IMR-90 (cell line): ENCODE results near the gene LRP1B. TPM values are rescaled to one million over a fixed set of nuclear protein-coding genes. Genes with fewer than 3 reads are reported as not detected.

Experiments
- ATAC-seq: fragments of 200-7000 bp; cut with Tn5 transposase; 2 replicates; pipeline ENCODE4 v1.9.1; 2020; ENCODE audit warnings: low read depth, mild to moderate bottlenecking, moderate library complexity
- BruUV-seq: library from RNA; stranded (reverse); fragments of 400-500 nt; replicated peaks from 2 replicates; lab custom pipeline; 2021; lab: Mats Ljungman, UMichigan
- CTCF ChIA-PET: fragments of 300-600 bp; formaldehyde crosslinking; extraction: SDS; loops from one replicate; lab custom pipeline; 2021; ENCODE audit warnings: antibody characterized with exemption; lab: Yijun Ruan, JAX
- POLR2A ChIA-PET: fragments of 300-600 bp; sonication (Branson Sonifier 250); formaldehyde crosslinking; loops from one replicate; lab custom pipeline; 2022; ENCODE audit warnings: antibody characterized with exemption; ENCODE audit not compliant: unreplicated experiment; lab: Charles Lee
- DNase-seq: peaks from one replicate; pipeline ENCODE4 v3.0.0; 2013
- H2AFZ ChIP-seq: replicated peaks from 2 replicates; pipeline ENCODE3; 2013; ENCODE audit warnings: low read length, mild to moderate bottlenecking; ENCODE audit not compliant: poor library complexity
- H2AK5ac ChIP-seq: 2 replicates; pipeline ENCODE4 v1.6.1; 2013; ENCODE audit warnings: low read depth, low read length, inconsistent platforms
- H2AK9ac ChIP-seq: replicated peaks from 2 replicates; pipeline ENCODE3; 2013; ENCODE audit warnings: mild to moderate bottlenecking, low read depth, low read length, moderate library complexity; ENCODE audit not compliant: poor library complexity
- H2BK120ac ChIP-seq: 2 replicates; pipeline ENCODE4 v1.6.1; 2013; ENCODE audit warnings: low read depth, low read length, inconsistent platforms
- H2BK15ac ChIP-seq: 3 replicates; pipeline ENCODE4 v1.6.1; 2013; ENCODE audit warnings: low read depth, low read length, inconsistent platforms
- H2BK20ac ChIP-seq: 2 replicates; pipeline ENCODE4 v1.6.1; 2013; ENCODE audit warnings: low read depth, mild to moderate bottlenecking, inconsistent platforms, low read length, moderate library complexity
- H2BK5ac ChIP-seq: 2 replicates; pipeline ENCODE4 v1.6.1; 2013; ENCODE audit warnings: mild to moderate bottlenecking, low read depth, low read length, inconsistent platforms; ENCODE audit not compliant: poor library complexity, severe bottlenecking
- H3K14ac ChIP-seq: replicated peaks from 2 replicates; pipeline ENCODE4 v1.6.1; 2013; ENCODE audit warnings: low read depth, low read length, inconsistent platforms
- H3K18ac ChIP-seq: 2 replicates; pipeline ENCODE4 v1.6.1; 2013; ENCODE audit warnings: low read depth, low read length, control low read depth
- H3K23ac ChIP-seq: 2 replicates; pipeline ENCODE4 v1.6.1; 2013; ENCODE audit warnings: low read depth, low read length, inconsistent platforms
- H3K27ac ChIP-seq: 2 replicates; pipeline ENCODE4 v1.5.1; 2013; ENCODE audit warnings: mild to moderate bottlenecking, control low read depth, low read length; ENCODE audit not compliant: insufficient read depth
- H3K27me3 ChIP-seq: 2 replicates; pipeline ENCODE4 v1.6.1; 2013; ENCODE audit warnings: low read length; ENCODE audit not compliant: control insufficient read depth, insufficient read depth
- H3K36me3 ChIP-seq: 2 replicates; pipeline ENCODE4 v1.6.1; 2013; ENCODE audit warnings: low read length, mixed read lengths; ENCODE audit not compliant: control insufficient read depth, insufficient read depth
- H3K4ac ChIP-seq: 2 replicates; pipeline ENCODE4 v1.6.1; 2013; ENCODE audit warnings: low read depth, low read length, inconsistent platforms
- H3K4me1 ChIP-seq: 2 replicates; pipeline ENCODE4 v1.6.1; 2013; ENCODE audit warnings: low read length, mixed read lengths; ENCODE audit not compliant: control insufficient read depth, insufficient read depth
- H3K4me2 ChIP-seq: 2 replicates; pipeline ENCODE4 v1.6.1; 2013; ENCODE audit warnings: low read depth, mild to moderate bottlenecking, control low read depth, low read length, moderate library complexity
- H3K4me3 ChIP-seq: 2 replicates; pipeline ENCODE4 v1.5.1; 2013; ENCODE audit warnings: low read depth, mild to moderate bottlenecking, control low read depth, low read length, moderate library complexity; ENCODE audit not compliant: insufficient read depth
- H3K56ac ChIP-seq: 2 replicates; pipeline ENCODE4 v1.6.1; 2013; ENCODE audit warnings: low read length, inconsistent platforms; ENCODE audit not compliant: insufficient read depth; ENCODE audit errors: extremely low read depth
- H3K79me1 ChIP-seq, 2 experiments: 2 replicates each; pipeline ENCODE4 v1.6.1; 2013; ENCODE audit warnings: low read length in 2 of 2, inconsistent platforms in 1 of 2, low read depth in 1 of 2
- H3K9ac ChIP-seq: 2 replicates; pipeline ENCODE4 v1.6.1; 2013; ENCODE audit warnings: low read depth, low read length, control low read depth
- H3K9me1 ChIP-seq: 2 replicates; pipeline ENCODE4 v1.6.1; 2013; ENCODE audit warnings: low read length, inconsistent platforms; ENCODE audit not compliant: insufficient read depth
- H3K9me3 ChIP-seq: 2 replicates; pipeline ENCODE4 v1.6.1; 2013; ENCODE audit warnings: low read length; ENCODE audit not compliant: control insufficient read depth, insufficient read depth
- H4K20me1 ChIP-seq: 2 replicates; pipeline ENCODE4 v1.6.1; 2013; ENCODE audit warnings: low read length, inconsistent platforms; ENCODE audit not compliant: insufficient read depth
- H4K5ac ChIP-seq: 2 replicates; pipeline ENCODE4 v1.6.1; 2013; ENCODE audit warnings: mild to moderate bottlenecking, low read depth, low read length, control low read depth
- H4K8ac ChIP-seq, 2 experiments: 2 replicates each; pipeline ENCODE4 v1.6.1; 2013; ENCODE audit warnings: low read depth in 2 of 2, low read length in 2 of 2, control low read depth in 1 of 2, inconsistent platforms in 1 of 2
- H4K91ac ChIP-seq: 2 replicates; pipeline ENCODE4 v1.6.1; 2013; ENCODE audit warnings: low read depth, low read length, inconsistent platforms; ENCODE audit not compliant: insufficient read depth
- BHLHE40 ChIP-seq: fragments of 150-350 bp; IDR thresholded peaks from 2 replicates; pipeline ENCODE4 v1.6.1; 2016; ENCODE audit warnings: mild to moderate bottlenecking, low read depth, low read length
- CEBPB ChIP-seq: IDR thresholded peaks from 2 replicates; pipeline ENCODE4 v1.6.1; 2012; ENCODE audit warnings: low read depth, low read length, improper control_type of control experiment
- CHD1 ChIP-seq: IDR thresholded peaks from 2 replicates; pipeline ENCODE4 v1.6.1; 2012; ENCODE audit warnings: low read depth, low read length, improper control_type of control experiment
- FOS ChIP-seq: fragments of 150-350 bp; IDR thresholded peaks from 2 replicates; pipeline ENCODE4 v1.6.1; 2016; ENCODE audit warnings: low read depth, low read length
- MAFK ChIP-seq: IDR thresholded peaks from 2 replicates; pipeline ENCODE4 v1.6.1; 2012; ENCODE audit warnings: low read depth, low read length, improper control_type of control experiment
- MAZ ChIP-seq: IDR thresholded peaks from 2 replicates; pipeline ENCODE4 v1.6.1; 2012; ENCODE audit warnings: low read depth, mild to moderate bottlenecking, low read length, improper control_type of control experiment, moderate library complexity, borderline replicate concordance
- MXI1 ChIP-seq: IDR thresholded peaks from 2 replicates; pipeline ENCODE4 v1.6.1; 2012; ENCODE audit warnings: low read depth, mild to moderate bottlenecking, low read length, moderate library complexity, borderline replicate concordance
- NFE2L2 ChIP-seq: fragments of 150-350 bp; IDR thresholded peaks from 2 replicates; pipeline ENCODE4 v1.6.1; 2016; ENCODE audit warnings: low read depth, mild to moderate bottlenecking, low read length
- POLR2A ChIP-seq: IDR thresholded peaks from 2 replicates; pipeline ENCODE4 v1.6.1; 2012; ENCODE audit warnings: mild to moderate bottlenecking, low read depth, low read length
- RAD21 ChIP-seq: IDR thresholded peaks from 2 replicates; pipeline ENCODE4 v1.6.1; 2012; ENCODE audit warnings: low read length, improper control_type of control experiment
- RCOR1 ChIP-seq: IDR thresholded peaks from 2 replicates; pipeline ENCODE4 v1.6.1; 2012; ENCODE audit warnings: mild to moderate bottlenecking, low read length, improper control_type of control experiment; ENCODE audit not compliant: insufficient replicate concordance
- RFX5 ChIP-seq: IDR thresholded peaks from 2 replicates; pipeline ENCODE4 v1.8.0; 2012; ENCODE audit warnings: low read depth, mild to moderate bottlenecking, low read length, moderate library complexity
- SMC3 ChIP-seq: fragments of 150-350 bp; IDR thresholded peaks from 2 replicates; pipeline ENCODE4 v1.6.1; 2016; ENCODE audit warnings: low read depth, mild to moderate bottlenecking, antibody characterized with exemption, low read length, moderate library complexity
- WGBS, 2 experiments: methylation state at CpG; one replicate each; pipeline versions ENCODE4 v1.1.5 to v1.1.7; 2013; ENCODE audit warnings: missing lambda C conversion rate in 2 of 2; ENCODE audit not compliant: insufficient read length in 1 of 2; ENCODE audit errors: extremely low coverage in 2 of 2; 5-methylcytosine and 5-hydroxymethylcytosine counted together
- dilution Hi-C: fragments of 300-500 bp; cut with HindIII; formaldehyde crosslinking; loops from one replicate; pipeline ENCODE4 v1.14.3; 2018; ENCODE audit warnings: low sequenced_read_pairs; ENCODE audit not compliant: unreplicated experiment
- in situ Hi-C: fragments of 300-500 bp; cut with MboI; formaldehyde crosslinking; loops from 3 replicates; pipeline ENCODE4 v1.14.3; 2019; ENCODE audit warnings: low sequenced_read_pairs, inconsistent platforms, mixed read lengths
- intact Hi-C: fragments of 100-400 bp; cut with micrococcal nuclease; formaldehyde crosslinking; loops from 2 replicates; pipeline ENCODE4 v1.10.0; 2022
- polyA plus RNA-seq, 3 experiments: library from polyadenylated mRNA; depleted of rRNA; stranded (reverse); fragments of >200 nt; gene quantifications; 2 replicates each; pipeline ENCODE4 v1.2.3, GENCODE V29; 2012; ENCODE audit warnings: low replicate concordance in 1 of 3
- total RNA-seq: library from RNA; depleted of rRNA; stranded (reverse); fragments of >200 nt; gene quantifications from 2 replicates; pipeline ENCODE4 v1.2.3, GENCODE V29; 2012
- TF ChIP-seq, protein P1 (sequence below): fragments of 150-350 bp; IDR thresholded peaks from 2 replicates; pipeline ENCODE4 v1.6.1; 2016; ENCODE audit warnings: low read depth, mild to moderate bottlenecking, low read length, moderate library complexity, borderline replicate concordance
- TF ChIP-seq, protein P2 (sequence below): fragments of 150-350 bp; IDR thresholded peaks from 2 replicates; pipeline ENCODE4 v1.6.1; 2017; ENCODE audit warnings: mild to moderate bottlenecking, antibody characterized with exemption, low read length, low read depth
- TF ChIP-seq, protein P3 (sequence below): conservative IDR thresholded peaks from 2 replicates; pipeline ENCODE4 v1.5.1; 2012; ENCODE audit warnings: mild to moderate bottlenecking, low read depth, low read length, improper control_type of control experiment

LRP1B gene
- total and polyA plus RNA-seq, 2 of the 4 experiments (the other 2 are of a cell fraction), result under 0.01 to 0.02 TPM

DNA sequence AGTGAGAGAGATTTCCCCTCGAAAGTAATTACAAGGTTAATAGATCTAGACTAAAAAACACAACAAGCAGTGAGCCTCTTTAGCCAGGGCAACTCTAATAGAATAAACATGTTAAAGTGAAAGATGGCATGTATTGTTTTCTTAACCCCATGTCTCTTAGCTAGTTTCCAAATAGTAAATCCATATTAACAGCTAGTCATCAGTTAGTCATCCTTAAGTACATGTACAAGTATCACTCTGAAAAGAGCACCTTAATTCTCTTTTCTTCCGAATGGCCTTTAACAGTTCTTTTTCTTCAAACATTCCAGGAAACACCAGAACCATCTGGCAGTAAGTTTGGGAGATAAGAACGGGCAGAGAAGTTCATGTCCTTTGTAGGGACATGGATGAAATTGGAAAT lies 1480.0 kb downstream of the LRP1B start:
- no peak for TF ChIP-seq POLR2A
- TF ChIP-seq RFX5, result no peak
- no peak for TF ChIP-seq FOS
- no peak for TF ChIP-seq MAFK
- no peak for TF ChIP-seq NFE2L2
- no peak for TF ChIP-seq CHD1
- TF ChIP-seq, protein P1, sequence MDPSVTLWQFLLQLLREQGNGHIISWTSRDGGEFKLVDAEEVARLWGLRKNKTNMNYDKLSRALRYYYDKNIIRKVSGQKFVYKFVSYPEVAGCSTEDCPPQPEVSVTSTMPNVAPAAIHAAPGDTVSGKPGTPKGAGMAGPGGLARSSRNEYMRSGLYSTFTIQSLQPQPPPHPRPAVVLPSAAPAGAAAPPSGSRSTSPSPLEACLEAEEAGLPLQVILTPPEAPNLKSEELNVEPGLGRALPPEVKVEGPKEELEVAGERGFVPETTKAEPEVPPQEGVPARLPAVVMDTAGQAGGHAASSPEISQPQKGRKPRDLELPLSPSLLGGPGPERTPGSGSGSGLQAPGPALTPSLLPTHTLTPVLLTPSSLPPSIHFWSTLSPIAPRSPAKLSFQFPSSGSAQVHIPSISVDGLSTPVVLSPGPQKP, result no peak
- no peak for TF ChIP-seq BHLHE40
- no peak for TF ChIP-seq SMC3
- TF ChIP-seq, protein P2, sequence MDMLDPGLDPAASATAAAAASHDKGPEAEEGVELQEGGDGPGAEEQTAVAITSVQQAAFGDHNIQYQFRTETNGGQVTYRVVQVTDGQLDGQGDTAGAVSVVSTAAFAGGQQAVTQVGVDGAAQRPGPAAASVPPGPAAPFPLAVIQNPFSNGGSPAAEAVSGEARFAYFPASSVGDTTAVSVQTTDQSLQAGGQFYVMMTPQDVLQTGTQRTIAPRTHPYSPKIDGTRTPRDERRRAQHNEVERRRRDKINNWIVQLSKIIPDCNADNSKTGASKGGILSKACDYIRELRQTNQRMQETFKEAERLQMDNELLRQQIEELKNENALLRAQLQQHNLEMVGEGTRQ, result no peak
- no peak for TF ChIP-seq RCOR1
- TF ChIP-seq CEBPB, result no peak
- TF ChIP-seq MAZ, result no peak
- no peak for TF ChIP-seq MXI1
- TF ChIP-seq, protein P3, sequence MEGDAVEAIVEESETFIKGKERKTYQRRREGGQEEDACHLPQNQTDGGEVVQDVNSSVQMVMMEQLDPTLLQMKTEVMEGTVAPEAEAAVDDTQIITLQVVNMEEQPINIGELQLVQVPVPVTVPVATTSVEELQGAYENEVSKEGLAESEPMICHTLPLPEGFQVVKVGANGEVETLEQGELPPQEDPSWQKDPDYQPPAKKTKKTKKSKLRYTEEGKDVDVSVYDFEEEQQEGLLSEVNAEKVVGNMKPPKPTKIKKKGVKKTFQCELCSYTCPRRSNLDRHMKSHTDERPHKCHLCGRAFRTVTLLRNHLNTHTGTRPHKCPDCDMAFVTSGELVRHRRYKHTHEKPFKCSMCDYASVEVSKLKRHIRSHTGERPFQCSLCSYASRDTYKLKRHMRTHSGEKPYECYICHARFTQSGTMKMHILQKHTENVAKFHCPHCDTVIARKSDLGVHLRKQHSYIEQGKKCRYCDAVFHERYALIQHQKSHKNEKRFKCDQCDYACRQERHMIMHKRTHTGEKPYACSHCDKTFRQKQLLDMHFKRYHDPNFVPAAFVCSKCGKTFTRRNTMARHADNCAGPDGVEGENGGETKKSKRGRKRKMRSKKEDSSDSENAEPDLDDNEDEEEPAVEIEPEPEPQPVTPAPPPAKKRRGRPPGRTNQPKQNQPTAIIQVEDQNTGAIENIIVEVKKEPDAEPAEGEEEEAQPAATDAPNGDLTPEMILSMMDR, result no peak
- no peak for TF ChIP-seq RAD21
- Histone ChIP-seq H3K36me3 (no peaks in the 10 kb centered on the region), H2BK15ac (no peak overlapping the region), H3K23ac (no peak overlapping the region), H3K4me2 (no peak overlapping the region), H3K56ac (no peak overlapping the region), H2BK120ac (no peak overlapping the region), H3K9me3 (no peaks in the 10 kb centered on the region), H3K18ac (no peak overlapping the region), H2AFZ (no peak overlapping the region), H3K9me1 (no peaks in the 10 kb centered on the region), H3K27me3 (no peaks in the 10 kb centered on the region), H3K79me1 (no peaks in the 10 kb centered on the region), H4K8ac (no peak overlapping the region), H2BK5ac (no peak overlapping the region), H2AK9ac (no peak overlapping the region), H3K14ac (no peak overlapping the region), H4K20me1 (no peaks in the 10 kb centered on the region), H3K4me1 (no peaks in the 10 kb centered on the region), H3K4ac (no peak overlapping the region), H2AK5ac (no peak overlapping the region), H2BK20ac (no peak overlapping the region), H3K9ac (no peak overlapping the region), H4K91ac (no peak overlapping the region), H4K5ac (no peak overlapping the region), H3K4me3 (no peak overlapping the region), H3K27ac (no peak overlapping the region)
- DNase-seq (peak; percentile 44), ATAC-seq (peak; percentile 21; the same call in 1 of the 2 replicates)
- ChIA-PET CTCF (no interaction called here), POLR2A (interaction anchor here (0.6 kb wide), 1 partner anchor 379 kb away, joined by 3 read pairs; no protein-coding TSS in a partner anchor)
- intact Hi-C loops, result no loop called here
- dilution Hi-C loops, result no loop called here
- WGBS, 2 experiments, result no CpG with 5 or more reads among the region's 3 CpGs
- in situ Hi-C loops, result no loop called here
- BruUV-seq, result no TSS peak
